Lower leg skin (tissue), 3 donors: ENCODE data around the gene PTGIS.

ENCODE experiments used
- CTCF ChIP-seq, 3 donors: fragments of 450-650 bp; IDR thresholded peaks; one replicate each; pipeline ENCODE4 v1.5.1; 2016; ENCODE audit warnings: antibody characterized with exemption in 3 of 3, mild to moderate bottlenecking in 3 of 3, moderate library complexity in 2 of 3
- POLR2A ChIP-seq, 2 donors: fragments of 450-650 bp; IDR thresholded peaks; one replicate each; pipeline ENCODE4 v1.6.1; 2016 to 2017; ENCODE audit warnings: antibody characterized with exemption in 2 of 2, mild to moderate bottlenecking in 1 of 2, moderate library complexity in 1 of 2

- no peak for TF ChIP-seq CTCF (IDR thresholded peaks at IDR 0.05)
- TF ChIP-seq POLR2A (IDR thresholded peaks at IDR 0.05) = no peak
These were observed 22.4 kb downstream of the PTGIS start for GRCh38 chr20:49545572-49545971.
